ENCODE results near the gene FAM135A. TPM values are rescaled to one million over a fixed set of nuclear protein-coding genes. Genes with fewer than 3 reads are reported as not detected.
A peak's percentile ranks its signal among the peaks of the same experiment; 100 is the strongest.

FAM135A gene
- total and polyA plus RNA-seq, 9 of the 15 experiments (the other 6 are each of a cell fraction or from before 2014, with no cell fraction given) = 7.4 to 32.9 (median 19.2) TPM

- no peak for TF ChIP-seq FIP1L1 (IDR thresholded peaks at IDR 0.05; ENCODE audit: low read depth, low read length, poor library complexity, severe bottlenecking)
- TF ChIP-seq KDM2B (CRISPR knock-in tag; IDR thresholded peaks at IDR 0.05) = no peak
- TF ChIP-seq ZNF668 (CRISPR knock-in tag; IDR thresholded peaks at IDR 0.05) = no peak
- no peak for TF ChIP-seq ZNF324 (CRISPR knock-in tag; IDR thresholded peaks at IDR 0.05)
- TF ChIP-seq ZNF75A (CRISPR knock-in tag; IDR thresholded peaks at IDR 0.05) = no peak
- no peak for TF ChIP-seq ZNF280B (CRISPR knock-in tag; IDR thresholded peaks at IDR 0.05)
- no peak for TF ChIP-seq ZNF239 (CRISPR knock-in tag; IDR thresholded peaks at IDR 0.05)
- TF ChIP-seq ARID3A (IDR thresholded peaks at IDR 0.05; ENCODE audit: borderline replicate concordance, low read depth, low read length) = no peak
- no peak for TF ChIP-seq ZC3H8 (IDR thresholded peaks at IDR 0.05)
- TF ChIP-seq ZNF717 (CRISPR knock-in tag; IDR thresholded peaks at IDR 0.05) = no peak
- no peak for TF ChIP-seq ZSCAN29 (IDR thresholded peaks at IDR 0.05)
- peak; percentile 90 for TF ChIP-seq POLR2B (IDR thresholded peaks at IDR 0.05; ENCODE audit: low read depth, partially characterized antibody)
- TF ChIP-seq POLR2AphosphoS2 (IDR thresholded peaks at IDR 0.05; ENCODE audit: low read length) = peak; percentile 60; the same call in 1 of the 2 replicates
- TF ChIP-seq TSHZ1 (CRISPR knock-in tag; IDR thresholded peaks at IDR 0.05) = no peak
- no peak for TF ChIP-seq CHCHD3 (CRISPR knock-in tag; IDR thresholded peaks at IDR 0.05)
- no peak for TF ChIP-seq STAT5A (IDR thresholded peaks at IDR 0.05; ENCODE audit: borderline replicate concordance, low read length)
- TF ChIP-seq TAF15 (IDR thresholded peaks at IDR 0.05; ENCODE audit: low read depth, low read length) = no peak
- no peak for TF ChIP-seq FOXA3 (CRISPR knock-in tag; conservative IDR thresholded peaks at IDR 0.05 in 1 of 2, IDR thresholded peaks at IDR 0.05 in 1 of 2)
- TF ChIP-seq ZBTB11 (CRISPR knock-in tag; IDR thresholded peaks at IDR 0.05) = peak in 1 of 3 experiments; percentile 79; a peak in 3 of 6 replicates
Observed at GRCh38 chr6:70566751-70567382, 153.6 kb downstream of the FAM135A start, which contains the start of gene SDHAF4 (continued).
